ENCODE results near the gene RAPGEF6.

RAPGEF6 gene

DNA sequence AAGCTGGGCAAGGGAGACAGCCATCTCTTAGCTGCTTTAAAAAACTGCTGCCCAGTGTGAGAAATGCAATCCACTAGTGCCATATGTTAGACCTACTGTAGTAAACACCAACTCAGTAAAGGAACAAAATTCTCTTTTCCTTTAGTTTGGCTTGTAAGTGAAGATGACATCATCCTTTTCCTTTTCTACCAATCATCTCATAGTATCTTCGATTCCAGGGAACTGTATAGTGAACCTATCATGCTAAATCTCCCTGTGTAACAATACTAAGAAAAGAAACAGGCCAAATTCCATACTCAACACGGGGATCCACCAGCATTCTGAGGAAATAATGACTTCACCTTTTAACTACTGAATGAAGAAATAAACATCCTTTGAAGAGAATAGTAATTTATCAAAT is 100.1 kb downstream of the RAPGEF6 start:
- no peak for TF ChIP-seq GATA1 (IDR thresholded peaks at IDR 0.05; ENCODE audit: low read depth, low read length)
- TF ChIP-seq POLR2A (IDR thresholded peaks at IDR 0.05; ENCODE audit: low read length) = no peak
- DNase-seq = no peak

DNA sequence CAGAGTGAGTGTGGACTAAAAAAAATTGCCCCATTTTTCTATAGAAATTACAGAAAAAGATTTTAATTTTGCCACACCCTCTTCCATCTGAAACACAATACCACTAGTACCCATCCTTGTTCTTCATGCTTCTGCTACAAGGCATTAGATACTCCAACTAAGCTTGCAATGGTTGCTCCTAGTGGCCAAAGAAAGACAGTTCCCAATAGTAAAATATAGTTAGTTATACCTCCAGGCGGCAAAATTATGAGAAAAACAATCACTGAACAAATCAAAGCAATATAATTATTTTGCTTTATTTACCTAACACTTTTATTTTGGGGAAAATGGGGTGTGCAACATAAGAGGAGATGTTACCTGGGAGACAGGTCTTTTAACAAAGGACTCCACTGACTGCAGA is 101.2 kb downstream of the RAPGEF6 start:
- DNase-seq = no peak
- TF ChIP-seq GATA1 (IDR thresholded peaks at IDR 0.05; ENCODE audit: low read depth, low read length) (no peak), POLR2A (IDR thresholded peaks at IDR 0.05; ENCODE audit: low read length) (no peak)

- TF ChIP-seq GATA1 (IDR thresholded peaks at IDR 0.05; ENCODE audit: low read depth, low read length) (no peak), POLR2A (IDR thresholded peaks at IDR 0.05; ENCODE audit: low read length) (no peak)
- DNase-seq = no peak
These were observed 102.9 kb downstream of the RAPGEF6 start for GRCh38 chr5:131532031-131532640.

GRCh38 chr5:131530706-131531331 is 104.2 kb downstream of the RAPGEF6 start:
- TF ChIP-seq POLR2A (IDR thresholded peaks at IDR 0.05; ENCODE audit: low read length) (no peak), GATA1 (IDR thresholded peaks at IDR 0.05; ENCODE audit: low read depth, low read length) (no peak)
- DNase-seq = no peak

DNA sequence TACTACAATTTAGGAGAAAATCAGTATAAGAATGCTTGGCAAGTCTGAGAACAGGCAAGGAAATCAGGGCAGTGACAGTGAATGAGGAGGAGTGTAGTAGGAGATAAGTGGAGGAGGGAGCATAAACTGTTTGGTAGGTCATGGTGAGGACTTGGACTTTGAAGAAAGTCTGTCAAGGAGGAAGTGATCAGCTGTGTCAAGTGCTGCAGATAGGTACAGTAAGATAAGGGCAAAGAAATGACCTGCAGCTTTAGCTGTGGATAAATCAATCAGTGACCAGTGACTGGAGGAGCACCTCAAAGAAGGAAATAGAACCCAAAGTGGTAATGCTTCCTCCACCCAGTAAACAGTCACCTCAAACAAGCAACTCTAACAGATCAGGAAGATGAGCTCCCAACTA is 106.3 kb downstream of the RAPGEF6 start:
- DNase-seq = peak in 1 of 2 experiments; percentile 27

GRCh38 chr5:131525805-131526204 is 109.2 kb downstream of the RAPGEF6 start:
- DNase-seq = no peak
- TF ChIP-seq GATA1 (IDR thresholded peaks at IDR 0.05; ENCODE audit: low read depth, low read length) (no peak), POLR2A (IDR thresholded peaks at IDR 0.05; ENCODE audit: low read length) (no peak)

More for the DNA sequence above, 106.3 kb downstream of the RAPGEF6 start:
- TF ChIP-seq POLR2A (IDR thresholded peaks at IDR 0.05; ENCODE audit: low read length) = no peak
- TF ChIP-seq GATA1 (IDR thresholded peaks at IDR 0.05; ENCODE audit: low read depth, low read length) = no peak

GRCh38 chr5:131524431-131524830 is 110.6 kb downstream of the RAPGEF6 start:
- no peak for TF ChIP-seq POLR2A (IDR thresholded peaks at IDR 0.05; ENCODE audit: low read length)
- no peak for TF ChIP-seq GATA1 (IDR thresholded peaks at IDR 0.05; ENCODE audit: low read depth, low read length)
- no peak for DNase-seq

DNA sequence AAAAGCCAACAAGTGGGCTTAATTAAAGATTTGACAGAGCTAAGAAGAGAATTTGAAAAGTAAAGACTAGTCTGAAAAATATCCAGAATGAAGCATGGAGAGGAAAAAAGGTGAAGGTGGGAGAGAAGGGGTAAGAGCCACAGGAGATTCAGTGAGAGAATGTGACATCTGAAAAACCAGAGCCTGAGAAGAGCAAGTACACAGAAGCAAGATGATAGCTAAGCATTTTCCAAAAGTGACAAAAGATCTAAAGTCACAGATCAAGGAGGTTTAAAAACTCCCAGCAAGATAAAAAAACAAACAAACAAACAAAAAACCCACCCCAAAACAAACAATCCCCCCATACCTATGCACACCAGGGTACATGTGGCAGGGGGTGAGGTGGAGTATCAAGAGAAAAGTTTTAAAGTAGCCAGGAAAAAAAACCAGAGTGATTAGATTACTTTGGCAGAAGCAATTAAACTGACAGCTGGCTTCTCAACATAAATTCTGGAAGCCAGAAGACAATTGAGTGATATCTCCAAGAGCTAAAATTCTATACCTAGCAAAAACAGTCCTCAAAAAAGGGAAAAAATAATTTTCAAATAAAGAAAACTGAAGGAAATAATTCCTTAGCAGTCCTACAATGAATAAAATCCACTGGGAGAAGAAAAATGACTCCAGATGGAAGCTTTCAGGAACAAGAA is 111.4 kb downstream of the RAPGEF6 start:
- DNase-seq = no peak
- TF ChIP-seq POLR2A (IDR thresholded peaks at IDR 0.05; ENCODE audit: low read length) (no peak), GATA1 (IDR thresholded peaks at IDR 0.05; ENCODE audit: low read depth, low read length) (no peak)

GRCh38 chr5:131521252-131521651 is 113.8 kb downstream of the RAPGEF6 start:
- TF ChIP-seq POLR2A (IDR thresholded peaks at IDR 0.05; ENCODE audit: low read length) (no peak), GATA1 (IDR thresholded peaks at IDR 0.05; ENCODE audit: low read depth, low read length) (no peak)
- DNase-seq = no peak

DNA sequence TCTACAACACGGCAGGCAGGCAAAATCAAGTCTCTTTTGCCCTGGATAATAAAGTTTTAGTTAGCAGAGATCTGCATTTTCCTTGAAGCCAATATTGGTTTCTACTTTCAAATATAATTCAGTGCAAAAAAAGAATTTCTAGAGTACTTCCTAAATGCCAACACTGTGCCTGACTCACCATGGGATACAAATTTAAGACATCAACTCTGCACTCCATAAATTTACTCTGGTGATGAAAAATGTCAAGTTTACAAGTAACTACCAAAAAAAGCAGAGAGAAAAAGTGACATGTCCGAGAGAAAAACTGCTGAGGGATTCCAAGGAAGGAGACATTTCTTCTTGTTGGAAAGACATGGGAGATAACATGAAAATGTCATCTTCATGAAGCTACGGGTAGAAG is 119.7 kb downstream of the RAPGEF6 start:
- TF ChIP-seq POLR2A (IDR thresholded peaks at IDR 0.05; ENCODE audit: low read length) = no peak
- TF ChIP-seq GATA1 (IDR thresholded peaks at IDR 0.05; ENCODE audit: low read depth, low read length) = no peak
- DNase-seq = no peak

DNA sequence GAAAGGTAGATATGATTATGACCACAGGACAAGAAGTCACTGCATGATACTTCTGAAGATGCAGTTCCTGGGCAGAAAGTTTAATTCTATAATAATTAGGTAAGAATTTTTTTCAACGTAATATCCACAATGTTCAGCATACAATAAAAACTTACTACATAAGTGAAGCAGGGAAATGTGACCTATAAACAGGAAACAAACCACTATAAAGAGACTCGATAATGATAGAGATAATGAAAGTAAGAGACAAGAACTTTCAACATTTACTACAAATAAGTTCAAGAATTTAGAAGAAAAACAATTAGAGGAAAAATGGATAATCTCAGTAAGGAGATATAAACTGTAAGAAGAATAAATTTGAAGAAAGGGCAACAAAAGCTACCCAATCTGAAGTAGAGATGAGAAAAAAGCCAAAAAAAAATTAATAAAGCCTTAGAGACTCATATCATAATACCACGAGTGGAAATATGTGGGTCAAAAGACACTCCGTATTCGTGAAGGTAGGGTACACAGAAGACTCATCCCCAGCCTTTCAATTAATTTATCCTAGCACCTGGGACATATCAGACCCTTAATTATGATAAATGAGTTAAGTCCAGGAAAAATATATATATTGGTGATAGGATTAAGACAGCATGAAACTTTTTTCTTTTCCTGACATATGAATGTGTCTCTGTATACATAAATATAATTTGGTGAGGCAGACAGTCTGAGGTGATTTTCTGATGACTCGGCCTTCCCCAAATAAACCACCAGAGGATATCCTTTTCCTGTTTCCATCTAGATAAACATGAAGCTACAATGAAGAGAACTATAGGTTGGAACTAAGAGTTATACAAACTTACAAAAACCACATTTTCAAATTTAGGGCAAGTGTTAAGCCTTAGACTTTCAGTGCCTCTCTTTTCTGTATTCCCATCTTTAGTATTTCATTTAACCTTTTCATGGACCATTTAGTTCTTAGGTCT is 120.4 kb downstream of the RAPGEF6 start:
- TF ChIP-seq GATA1 (IDR thresholded peaks at IDR 0.05; ENCODE audit: low read depth, low read length) = no peak
- no peak for TF ChIP-seq POLR2A (IDR thresholded peaks at IDR 0.05; ENCODE audit: low read length)
- DNase-seq = no peak

- DNase-seq = no peak
- TF ChIP-seq GATA1 (IDR thresholded peaks at IDR 0.05; ENCODE audit: low read depth, low read length) (no peak), POLR2A (IDR thresholded peaks at IDR 0.05; ENCODE audit: low read length) (no peak)
These were observed 121.2 kb downstream of the RAPGEF6 start for GRCh38 chr5:131513780-131514179.

DNA sequence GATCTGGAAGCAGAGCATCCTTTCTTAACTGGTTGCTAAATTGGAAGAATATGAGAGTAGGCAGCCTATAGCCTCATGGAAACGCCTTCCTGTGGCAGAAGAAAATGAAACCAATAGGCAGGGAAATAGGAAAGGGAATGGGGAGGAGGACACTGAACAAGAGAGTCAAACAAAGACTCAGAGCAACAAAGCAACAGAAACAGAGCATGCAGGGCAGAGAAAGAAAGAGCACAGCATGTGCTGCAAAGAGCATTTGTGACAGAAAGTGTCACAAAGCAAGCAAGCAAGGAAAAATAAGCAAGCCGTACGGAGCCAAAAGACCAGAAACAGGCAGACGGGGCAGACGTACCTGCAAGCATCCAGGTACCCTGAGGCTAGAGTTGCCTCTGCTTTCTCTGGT is 123.1 kb downstream of the RAPGEF6 start:
- TF ChIP-seq GATA1 (IDR thresholded peaks at IDR 0.05; ENCODE audit: low read depth, low read length) (no peak), POLR2A (IDR thresholded peaks at IDR 0.05; ENCODE audit: low read length) (no peak)
- no peak for DNase-seq

GRCh38 chr5:131509801-131510200 is 125.2 kb downstream of the RAPGEF6 start:
- TF ChIP-seq GATA1 (IDR thresholded peaks at IDR 0.05; ENCODE audit: low read depth, low read length) (no peak), POLR2A (IDR thresholded peaks at IDR 0.05; ENCODE audit: low read length) (no peak)
- DNase-seq = no peak

Data from erythroblast (primary cell).